ENCODE measurements around the gene ABCG1.

The ABCG1 gene

DNA sequence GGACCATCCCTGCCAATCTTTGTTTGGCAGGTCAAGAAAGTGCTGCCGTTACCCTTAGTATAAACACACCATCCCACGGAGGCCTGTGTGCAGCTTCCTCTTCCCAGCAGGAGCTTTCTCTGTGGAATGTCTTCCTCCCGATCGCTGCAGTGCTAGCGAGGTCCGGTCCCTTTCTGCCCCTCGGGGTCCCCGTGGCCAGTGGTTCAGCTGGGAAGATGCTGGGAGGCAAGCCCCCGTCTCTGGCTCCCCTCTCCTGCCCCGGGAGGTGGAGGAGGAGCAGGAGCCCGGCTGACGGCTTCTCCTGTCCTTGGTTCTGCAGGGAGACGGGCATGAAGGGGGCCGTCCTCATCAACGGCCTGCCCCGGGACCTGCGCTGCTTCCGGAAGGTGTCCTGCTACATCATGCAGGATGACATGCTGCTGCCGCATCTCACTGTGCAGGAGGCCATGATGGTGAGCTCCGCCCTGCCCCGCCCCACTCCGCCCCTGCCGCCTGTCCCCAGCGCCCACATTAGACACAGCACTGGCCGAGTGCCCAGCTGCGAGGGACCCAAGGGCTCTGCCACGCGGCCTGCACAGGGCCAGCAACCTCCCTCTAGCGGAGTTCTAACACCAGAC is 54.2 kb downstream of the ABCG1 start:
- DNase-seq: no peak

- no peak for DNase-seq
Measured at GRCh38 chr21:42276076-42276475, 57.1 kb downstream of the ABCG1 start.

DNA sequence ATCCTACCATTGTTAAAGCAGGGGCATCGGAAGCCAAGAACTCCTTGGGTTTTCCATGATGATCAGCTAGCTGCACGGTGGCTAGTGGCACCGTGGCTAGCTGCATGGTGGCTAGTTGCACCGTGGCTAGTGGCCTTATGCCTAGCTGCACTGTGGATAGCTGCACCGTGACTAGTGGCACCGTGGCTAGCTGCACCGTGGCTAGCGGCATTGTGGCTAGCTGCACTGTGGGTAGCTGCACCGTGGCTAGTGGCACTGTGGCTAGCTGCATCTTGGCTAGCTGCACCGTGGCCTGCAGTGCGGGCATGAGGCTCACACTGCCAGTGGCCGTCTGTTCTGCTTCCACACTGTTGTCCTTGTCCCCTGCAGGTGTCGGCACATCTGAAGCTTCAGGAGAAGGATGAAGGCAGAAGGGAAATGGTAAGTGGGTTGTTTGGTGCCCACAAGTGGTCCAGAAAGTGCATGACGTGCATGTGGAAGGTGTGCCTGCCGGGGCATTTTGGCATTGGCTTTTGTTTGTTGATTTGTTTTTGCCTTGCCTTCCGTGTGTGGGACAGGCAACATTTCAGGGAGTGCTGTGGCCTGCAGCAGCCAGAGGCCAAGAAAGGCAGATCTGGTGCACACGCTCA is 57.7 kb downstream of the ABCG1 start:
- no peak for DNase-seq

GRCh38 chr21:42277593-42277992 is 58.7 kb downstream of the ABCG1 start:
- DNase-seq: no peak

- DNase-seq: no peak
Measured at GRCh38 chr21:42278451-42279149, 59.7 kb downstream of the ABCG1 start.

GRCh38 chr21:42279341-42279871 is 60.5 kb downstream of the ABCG1 start:
- DNase-seq: no peak

GRCh38 chr21:42279888-42280287 is 60.9 kb downstream of the ABCG1 start:
- no peak for DNase-seq

GRCh38 chr21:42280356-42281180 is 61.6 kb downstream of the ABCG1 start:
- no peak for DNase-seq

DNA sequence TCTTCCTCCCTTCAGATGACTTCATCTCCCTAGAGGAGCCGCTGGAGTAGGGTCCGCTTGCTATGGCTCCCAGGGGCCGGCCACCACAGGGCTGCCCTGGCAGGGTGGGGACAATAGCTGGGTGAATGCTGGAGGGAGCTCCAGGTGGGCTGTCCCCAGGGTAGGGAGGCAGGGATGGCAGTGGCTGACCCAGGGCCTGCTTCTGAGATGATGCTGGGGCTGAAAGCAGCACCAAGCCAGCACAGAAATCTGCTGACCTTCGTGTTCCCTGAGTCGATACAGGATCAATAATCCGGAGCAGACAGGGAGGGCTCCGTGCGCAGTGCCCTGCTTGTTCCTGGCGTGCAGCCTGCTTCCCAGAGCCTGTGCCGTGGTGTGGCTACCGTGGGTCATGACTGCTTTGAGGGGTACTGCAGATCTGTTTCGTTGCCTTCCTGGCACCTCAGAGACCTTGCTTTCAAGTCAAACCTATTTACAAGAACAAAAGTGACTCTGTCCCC is 62.3 kb downstream of the ABCG1 start:
- no peak for DNase-seq

GRCh38 chr21:42282021-42282420 is 63.1 kb downstream of the ABCG1 start:
- no peak for DNase-seq

- DNase-seq: no peak
Measured at GRCh38 chr21:42282715-42283114, 63.8 kb downstream of the ABCG1 start.

DNA sequence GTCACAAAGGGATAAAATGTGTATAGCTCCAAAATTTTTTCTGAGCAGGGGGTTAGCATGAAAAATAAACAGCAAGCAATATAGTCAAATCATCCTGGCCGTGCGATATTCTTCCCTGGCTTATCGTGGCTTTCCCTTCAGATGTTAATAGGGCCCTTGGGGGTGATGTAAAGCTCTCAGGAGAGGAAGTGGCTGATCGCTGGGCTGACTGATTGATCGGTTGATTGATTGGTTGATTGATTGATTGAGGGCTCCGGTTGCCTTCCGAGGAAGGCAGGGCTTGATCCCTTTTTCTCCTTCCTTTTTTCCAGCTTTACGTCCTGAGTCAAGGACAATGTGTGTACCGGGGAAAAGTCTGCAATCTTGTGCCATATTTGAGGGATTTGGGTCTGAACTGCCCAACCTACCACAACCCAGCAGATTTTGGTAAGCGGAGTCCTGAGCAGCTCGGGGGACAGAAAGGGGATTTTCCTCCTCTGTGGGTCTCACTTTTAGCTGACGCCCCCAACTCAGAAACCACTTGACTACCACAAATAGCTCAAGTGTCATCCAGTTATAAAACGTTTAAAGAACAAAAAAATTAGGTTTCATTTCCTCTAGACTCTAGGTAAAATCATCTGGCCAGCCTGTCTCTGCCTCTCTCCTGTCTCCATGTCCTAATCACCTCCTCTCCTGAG is 66.8 kb downstream of the ABCG1 start:
- DNase-seq: no peak

GRCh38 chr21:42286416-42286815 is 67.5 kb downstream of the ABCG1 start:
- DNase-seq: no peak

GRCh38 chr21:42287193-42288083 is 68.5 kb downstream of the ABCG1 start:
- DNase-seq: no peak

DNA sequence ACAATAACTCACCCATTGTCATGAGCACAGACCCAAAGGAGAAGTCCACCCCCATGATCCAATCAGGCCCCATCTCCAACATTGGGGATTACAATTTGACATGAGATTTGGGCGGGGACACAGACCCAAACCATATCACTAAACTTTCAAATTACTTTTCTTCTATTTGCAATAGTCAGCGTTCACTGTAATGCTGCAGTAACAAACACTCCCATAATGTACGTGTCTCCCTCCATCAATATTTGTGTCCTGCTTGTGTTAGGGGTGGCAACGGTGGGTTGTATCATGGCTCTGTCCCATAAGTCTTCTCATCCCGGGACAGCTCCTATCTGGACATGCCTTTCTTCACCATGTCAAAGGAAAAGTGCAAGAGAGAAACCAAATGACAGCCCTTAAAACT is 70.0 kb downstream of the ABCG1 start:
- DNase-seq: no peak

- no peak for DNase-seq
Measured at GRCh38 chr21:42289926-42290325, 71.0 kb downstream of the ABCG1 start.

DNA sequence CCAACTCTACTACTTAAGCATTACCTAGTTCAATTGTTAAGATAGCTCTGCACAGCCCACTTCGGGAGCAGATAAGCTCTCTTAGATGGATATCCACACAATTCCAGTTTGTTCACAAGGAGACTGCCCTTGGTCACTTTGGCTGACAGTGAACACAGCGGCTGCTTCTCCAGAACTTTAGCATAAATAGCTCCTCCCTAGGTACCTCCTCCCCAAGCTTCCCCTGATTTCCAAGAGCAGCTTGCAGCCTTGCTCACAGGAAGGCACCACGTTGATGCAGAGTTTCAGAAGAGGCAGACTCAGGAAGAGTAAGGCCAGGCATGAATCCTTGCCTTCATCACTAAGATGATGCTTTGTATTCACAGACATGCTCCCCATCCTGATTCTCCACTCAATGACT is 71.6 kb downstream of the ABCG1 start:
- no peak for DNase-seq

DNA sequence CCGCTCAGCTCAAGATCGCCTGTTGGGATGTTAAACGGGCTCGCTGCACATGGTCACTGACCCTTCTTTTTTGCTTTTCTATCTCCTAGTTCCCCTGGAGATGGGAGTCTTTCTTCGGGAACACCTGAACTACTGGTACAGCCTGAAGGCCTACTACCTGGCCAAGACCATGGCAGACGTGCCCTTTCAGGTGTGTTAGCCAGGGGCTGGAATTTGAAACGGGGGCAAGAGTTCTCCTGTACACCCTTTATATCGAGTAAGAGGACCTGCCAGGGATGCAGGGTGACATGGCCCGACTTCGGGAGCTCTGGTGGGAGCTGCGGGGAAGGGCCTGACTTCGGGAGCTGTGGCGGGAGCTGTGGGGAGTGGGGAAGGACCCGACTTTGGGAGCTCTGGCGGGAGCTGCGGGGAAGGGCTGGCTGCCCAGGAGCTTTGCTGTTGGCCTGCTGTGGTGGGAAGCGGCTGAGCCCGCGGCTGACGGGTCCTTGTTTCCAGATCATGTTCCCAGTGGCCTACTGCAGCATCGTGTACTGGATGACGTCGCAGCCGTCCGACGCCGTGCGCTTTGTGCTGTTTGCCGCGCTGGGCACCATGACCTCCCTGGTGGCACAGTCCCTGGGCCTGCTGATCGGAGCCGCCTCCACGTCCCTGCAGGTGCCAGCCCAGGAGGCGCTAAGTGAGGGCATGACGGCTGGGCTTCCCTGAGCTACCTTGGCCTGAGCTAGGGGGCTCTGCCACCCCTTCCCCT is 72.2 kb downstream of the ABCG1 start:
- no peak for DNase-seq

- no peak for DNase-seq
Measured at GRCh38 chr21:42291751-42292562, 73.0 kb downstream of the ABCG1 start.
